ENCODE data around the gene DYNC1H1. TPM values are rescaled to one million over a fixed set of nuclear protein-coding genes. Genes with fewer than 3 reads are reported as not detected.
A peak's percentile ranks its signal among the peaks of the same experiment; 100 is the strongest.

DYNC1H1 gene
- total and polyA plus RNA-seq, 2 of the 13 experiments (the other 11 are each of a cell fraction or from before 2014, with no cell fraction given) = 74.4 to 239 TPM

GRCh38 chr14:102086972-102087761, 122.8 kb downstream of the DYNC1H1 start, which contains the start of gene HSP90AA1 (continued):
- TF ChIP-seq HOXA3 (CRISPR knock-in tag; IDR thresholded peaks at IDR 0.05) = no peak; the same call in none of the 2 replicates
- TF ChIP-seq ZNF773 (CRISPR knock-in tag; IDR thresholded peaks at IDR 0.05; ENCODE audit: borderline replicate concordance) = no peak; the same call in 1 of the 2 replicates
- TF ChIP-seq CREB1 (IDR thresholded peaks at IDR 0.05) = 0 out of 2 replicates have a peak, but pooled peaks have one; percentile 39
- no peak for TF ChIP-seq CREB1 (CRISPR knock-in tag; IDR thresholded peaks at IDR 0.05)
- no peak for TF ChIP-seq PRDM15 (CRISPR knock-in tag; IDR thresholded peaks at IDR 0.05)
- peak; percentile 38; the same call in 1 of the 2 replicates for TF ChIP-seq ZFP37 (CRISPR knock-in tag; IDR thresholded peaks at IDR 0.05; ENCODE audit: borderline replicate concordance)
- TF ChIP-seq ZNF607 (CRISPR knock-in tag; IDR thresholded peaks at IDR 0.05; ENCODE audit: borderline replicate concordance) = peak; percentile 92
- no peak for TF ChIP-seq ZFYVE20 (CRISPR knock-in tag; IDR thresholded peaks at IDR 0.05; ENCODE audit: borderline replicate concordance, low read depth)
- TF ChIP-seq EP300 (IDR thresholded peaks at IDR 0.05; ENCODE audit: low read depth in 2 of 2, low read length in 2 of 2) = peak in 1 of 2 experiments; percentile 95; a peak in 2 of 4 replicates
- TF ChIP-seq EP300 (CRISPR knock-in tag; IDR thresholded peaks at IDR 0.05; ENCODE audit: borderline replicate concordance) = no peak
- TF ChIP-seq STAG1 (CRISPR knock-in tag; IDR thresholded peaks at IDR 0.05) = no peak
- TF ChIP-seq TIGD3 (CRISPR knock-in tag; IDR thresholded peaks at IDR 0.05; ENCODE audit: borderline replicate concordance) = no peak
- peak; percentile 88 for TF ChIP-seq CBX1 (IDR thresholded peaks at IDR 0.05; ENCODE audit: low read depth)
- TF ChIP-seq RBAK (CRISPR knock-in tag; IDR thresholded peaks at IDR 0.05) = no peak
- TF ChIP-seq ZBTB34 (CRISPR knock-in tag; IDR thresholded peaks at IDR 0.05) = no peak; the same call in 1 of the 2 replicates
- TF ChIP-seq SRF (IDR thresholded peaks at IDR 0.05; ENCODE audit: low read depth, low read length) = peak; percentile 83
- TF ChIP-seq ONECUT2 (CRISPR knock-in tag; IDR thresholded peaks at IDR 0.05) = no peak
- 0 out of 2 replicates have a peak, but pooled peaks have one; percentile 71 for TF ChIP-seq ZNF552 (CRISPR knock-in tag; IDR thresholded peaks at IDR 0.05; ENCODE audit: borderline replicate concordance)
- peak; percentile 24; the same call in 1 of the 2 replicates for TF ChIP-seq MXD1 (CRISPR knock-in tag; IDR thresholded peaks at IDR 0.05)
- TF ChIP-seq ZNF569 (CRISPR knock-in tag; IDR thresholded peaks at IDR 0.05; ENCODE audit: borderline replicate concordance) = no peak
- no peak for TF ChIP-seq CC2D1A (CRISPR knock-in tag; IDR thresholded peaks at IDR 0.05)
- no peak for TF ChIP-seq ZNF382 (CRISPR knock-in tag; IDR thresholded peaks at IDR 0.05; ENCODE audit: borderline replicate concordance)
